ENCODE data around the gene GFPT1. TPM values are rescaled to one million over a fixed set of nuclear protein-coding genes. Genes with fewer than 3 reads are reported as not detected.

The GFPT1 gene
- polyA plus RNA-seq, 1 donor = 43.1 TPM

- no peak for DNase-seq
Observed at GRCh38 chr2:69292256-69292655, 94.8 kb downstream of the GFPT1 start.

DNA sequence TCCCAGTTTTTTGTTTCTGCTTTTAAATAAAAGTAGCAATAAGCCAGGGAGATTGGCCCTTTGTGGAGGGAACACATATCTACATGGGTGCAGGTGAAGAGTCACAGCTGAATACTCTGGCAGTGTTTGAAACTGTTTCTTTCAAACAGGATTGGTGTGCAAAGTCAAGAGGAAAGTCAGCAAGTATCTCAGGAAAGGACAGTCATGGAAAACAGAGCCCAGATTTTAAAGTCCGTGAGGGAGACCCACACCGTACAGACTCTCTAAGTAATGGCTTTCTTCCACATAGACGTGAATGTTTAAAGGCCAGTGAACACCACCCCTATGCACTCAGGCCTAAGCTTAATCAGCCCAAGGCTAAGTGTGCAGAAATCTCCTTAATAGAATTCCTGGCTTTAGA, 95.3 kb downstream of the GFPT1 start:
- no peak for DNase-seq

DNA sequence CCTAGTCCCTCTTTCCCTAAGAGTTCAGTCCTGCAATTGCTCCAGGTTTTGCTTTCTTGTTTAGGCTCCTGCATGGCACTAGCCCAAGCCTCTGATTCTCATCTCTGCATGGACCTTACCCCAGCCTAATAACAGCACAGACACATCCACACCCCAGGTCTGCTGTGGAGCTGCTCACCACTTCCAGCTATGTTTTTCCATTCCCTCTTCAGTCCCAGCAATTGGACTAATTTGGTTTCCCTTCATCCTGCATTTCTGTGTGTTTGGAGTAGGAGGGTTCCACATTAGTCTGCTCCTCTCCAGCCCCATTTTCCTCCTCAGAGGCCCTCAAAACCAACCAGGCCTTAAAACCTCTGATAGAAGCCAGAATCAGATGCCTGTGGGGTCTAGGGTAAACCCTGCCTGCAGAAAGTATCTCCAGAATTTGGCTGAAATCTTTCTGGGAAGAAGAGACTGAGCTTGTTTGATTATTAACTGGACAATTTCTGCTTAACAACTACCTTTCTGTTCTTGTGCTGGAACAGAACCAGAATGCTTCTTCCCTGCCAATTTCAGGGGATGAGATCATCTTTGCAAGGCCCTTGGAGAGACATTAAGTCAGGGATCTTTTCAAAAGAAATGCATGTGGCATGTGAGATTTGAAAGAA, 95.9 kb downstream of the GFPT1 start:
- DNase-seq = no peak

GRCh38 chr2:69288429-69288828, 98.6 kb downstream of the GFPT1 start:
- no peak for DNase-seq

DNA sequence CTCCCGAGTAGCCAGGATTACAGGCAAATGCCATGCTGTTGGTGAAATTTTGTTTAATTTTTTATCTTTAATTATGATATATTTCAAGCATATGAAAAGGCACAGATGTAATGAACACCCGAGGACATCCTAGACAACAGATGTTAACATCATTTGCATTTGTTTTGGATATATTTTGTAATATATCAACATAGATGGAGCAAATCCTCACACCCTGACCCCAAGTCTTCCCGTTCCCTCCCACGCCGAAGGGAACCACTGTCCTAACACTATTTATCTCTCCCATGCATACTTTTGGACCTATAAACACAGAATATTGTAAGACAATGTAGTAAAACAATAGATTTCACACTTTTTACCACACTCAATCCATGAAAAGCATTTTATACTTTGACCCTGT, 99.5 kb downstream of the GFPT1 start:
- DNase-seq = no peak

DNA sequence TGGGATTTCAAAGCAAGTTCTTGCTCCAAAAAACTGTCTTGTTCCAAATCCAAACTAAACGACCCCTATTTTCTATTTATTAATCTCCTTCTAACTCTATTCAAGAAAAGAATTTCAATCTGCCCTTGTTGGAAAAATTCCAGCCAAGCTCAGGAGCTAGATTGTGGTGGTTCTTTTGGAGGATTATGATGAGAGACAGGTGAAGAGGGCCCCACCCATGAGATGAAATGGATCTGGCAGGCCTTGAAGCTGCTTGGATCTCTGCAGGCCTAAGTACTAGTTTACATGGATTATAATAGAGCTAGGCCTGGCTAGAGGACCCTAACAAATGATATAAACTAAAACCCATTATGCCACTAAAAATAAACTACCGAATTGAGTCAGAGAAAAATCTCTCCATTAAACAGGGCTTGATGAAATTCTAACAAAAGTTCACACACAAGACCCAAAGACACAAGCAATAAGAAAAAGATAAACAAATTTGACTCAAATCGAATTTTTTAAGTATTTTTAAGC, 101.6 kb downstream of the GFPT1 start:
- no peak for DNase-seq

DNA sequence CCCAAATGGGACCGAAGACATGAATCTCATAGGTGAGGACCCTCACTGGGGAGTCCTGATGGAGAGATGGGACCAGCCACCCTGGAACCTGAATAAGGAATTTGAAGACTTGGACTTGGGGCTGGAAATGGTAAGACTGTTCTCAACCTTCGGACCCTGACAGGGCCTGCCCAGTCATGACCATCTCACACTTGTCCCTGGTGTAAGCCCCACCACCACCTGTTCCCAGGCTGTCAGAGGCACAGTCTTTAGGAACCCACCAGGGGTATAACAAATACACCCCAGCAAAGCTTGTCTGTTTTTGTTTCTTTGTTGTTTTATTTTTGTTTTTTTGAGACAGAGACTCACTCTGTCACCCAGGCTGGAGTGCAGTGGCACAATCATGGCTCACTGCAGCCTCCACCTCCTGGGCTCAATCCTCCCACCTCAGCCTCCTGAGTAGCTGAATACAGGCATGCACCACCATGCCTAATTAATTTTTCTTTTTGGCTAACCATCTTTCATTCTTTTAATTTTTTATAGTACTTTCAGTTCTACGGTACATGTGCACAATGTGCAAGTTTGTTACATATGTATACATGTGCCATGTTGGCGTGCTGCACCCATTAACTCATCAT, 106.1 kb downstream of the GFPT1 start:
- DNase-seq = no peak

- DNase-seq = no peak
Observed at GRCh38 chr2:69279931-69280681, 106.9 kb downstream of the GFPT1 start.

DNA sequence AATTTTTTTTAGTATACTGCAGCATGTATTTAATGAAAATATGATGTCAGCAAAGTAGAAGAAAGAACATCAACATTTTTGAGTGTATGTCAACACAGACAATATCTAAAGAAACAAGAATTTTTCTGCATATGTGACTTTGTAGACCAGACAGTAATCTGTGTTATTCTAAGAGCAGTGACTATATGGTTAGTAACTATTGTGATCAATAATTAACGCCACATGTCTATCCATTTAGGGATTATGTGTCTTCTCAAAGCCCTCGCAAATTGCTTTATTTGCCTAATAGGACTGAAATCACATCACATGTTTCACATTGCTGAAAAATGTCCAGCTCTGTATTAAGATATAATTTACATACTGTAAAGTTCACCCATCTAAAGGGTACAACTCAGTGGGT, 107.8 kb downstream of the GFPT1 start:
- no peak for DNase-seq

GRCh38 chr2:69278366-69278765, 108.7 kb downstream of the GFPT1 start:
- DNase-seq = no peak

DNA sequence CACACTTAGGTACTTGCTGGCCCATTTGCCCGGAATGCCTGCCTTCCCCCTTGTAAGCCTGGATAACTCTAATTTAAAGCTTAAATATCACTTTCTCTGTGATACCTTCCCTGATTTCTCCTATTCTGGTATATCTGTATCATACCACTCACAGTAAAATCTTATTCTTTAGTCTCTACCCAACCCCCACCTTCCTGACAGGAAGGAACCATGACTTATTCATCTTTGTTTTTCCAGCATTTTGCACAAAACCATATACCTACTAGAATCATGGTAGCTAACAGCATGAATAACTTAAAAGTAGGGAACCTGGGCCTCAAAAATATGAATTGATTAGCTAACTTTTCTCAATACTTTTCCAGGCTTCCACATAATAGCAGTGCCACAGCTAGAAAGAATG, 111.5 kb downstream of the GFPT1 start:
- no peak for DNase-seq

DNA sequence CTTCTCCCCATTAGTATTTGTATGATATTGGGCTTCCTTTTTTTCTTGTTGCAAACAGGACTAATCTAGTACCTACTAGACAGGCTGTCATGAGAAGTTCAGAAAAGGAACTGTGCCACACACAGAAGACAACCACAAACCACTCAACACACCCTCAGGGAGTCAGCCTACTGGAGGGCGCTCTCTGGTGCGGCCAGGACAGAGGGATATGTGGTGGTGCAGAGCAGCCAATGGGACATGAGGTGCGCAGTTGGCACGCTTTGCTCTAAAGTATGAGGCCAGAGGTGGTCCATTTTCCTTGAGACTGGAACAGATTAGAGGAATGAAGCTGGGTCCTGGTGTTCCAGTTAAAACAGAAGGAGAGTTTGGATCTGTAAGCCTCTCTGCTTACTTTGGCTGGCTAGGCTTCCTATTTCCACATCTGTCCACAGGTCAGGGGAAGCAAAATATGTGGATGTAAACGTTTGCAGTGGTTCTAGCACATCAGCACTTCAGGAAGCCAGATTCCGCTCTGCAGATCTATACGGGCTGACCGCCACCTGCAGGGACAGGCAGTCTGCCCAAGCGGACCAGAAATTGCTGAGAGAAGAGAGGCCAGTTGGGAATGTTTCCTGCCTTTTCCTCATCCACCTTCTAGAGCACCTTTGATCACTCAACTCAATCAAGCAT, 114.1 kb downstream of the GFPT1 start:
- no peak for DNase-seq

- DNase-seq = no peak
Observed at GRCh38 chr2:69271831-69272257, 115.2 kb downstream of the GFPT1 start.

Other genes with a start within 250 kb of the GFPT1 start
- 62.7 TPM for gene NFU1, start 50.2 kb upstream of the GFPT1 start, polyA plus RNA-seq (ENCODE audit: insufficient read length)

All from left kidney (tissue), 2 donors.